Smooth muscle cell (in vitro differentiated cells): ENCODE data around the gene ERBB4. TPM values are rescaled to one million over a fixed set of nuclear protein-coding genes. Genes with fewer than 3 reads are reported as not detected.

Source experiments
- DNase-seq: peaks from one replicate; lab custom pipeline; 2025; ENCODE audit not compliant: unreplicated experiment; lab: John Stamatoyannopoulos, UW
- H2AFZ ChIP-seq: fragments of 200-600 bp; sonication (generic); 2 replicates; pipeline ENCODE4 v1.6.0; 2016; ENCODE audit warnings: antibody characterized with exemption, low read depth, mild to moderate bottlenecking
- H3F3A ChIP-seq: fragments of 200-600 bp; sonication (generic); 2 replicates; pipeline ENCODE4 v1.6.0; 2017; ENCODE audit warnings: antibody characterized with exemption, low read depth
- H3K27ac ChIP-seq: fragments of 200-600 bp; sonication (generic); 2 replicates; pipeline ENCODE4 v1.5.1; 2016; ENCODE audit warnings: low read depth, mild to moderate bottlenecking
- H3K27me3 ChIP-seq: fragments of 200-600 bp; sonication (generic); 2 replicates; pipeline ENCODE4 v1.6.1; 2016; ENCODE audit warnings: low read depth, mild to moderate bottlenecking
- H3K36me3 ChIP-seq: fragments of 200-600 bp; sonication (generic); 2 replicates; pipeline ENCODE4 v1.5.1; 2016; ENCODE audit warnings: low read depth
- H3K4me1 ChIP-seq: fragments of 200-600 bp; sonication (generic); 2 replicates; pipeline ENCODE4 v1.5.1; 2016; ENCODE audit warnings: low read depth
- H3K4me2 ChIP-seq: fragments of 200-600 bp; sonication (generic); 2 replicates; pipeline ENCODE4 v1.6.0; 2016; ENCODE audit warnings: mild to moderate bottlenecking
- H3K4me3 ChIP-seq: fragments of 200-600 bp; sonication (generic); 2 replicates; pipeline ENCODE4 v1.5.1; 2016; ENCODE audit warnings: mild to moderate bottlenecking
- H3K79me2 ChIP-seq: fragments of 200-600 bp; sonication (generic); 2 replicates; pipeline ENCODE4 v1.6.0; 2016; ENCODE audit warnings: low read depth, mild to moderate bottlenecking
- H3K9ac ChIP-seq: fragments of 200-600 bp; sonication (generic); 2 replicates; pipeline ENCODE4 v1.6.0; 2016; ENCODE audit warnings: low read depth
- H3K9me3 ChIP-seq: fragments of 200-600 bp; sonication (generic); replicated peaks from 2 replicates; pipeline ENCODE4 v1.5.1; 2016; ENCODE audit warnings: low read depth
- H4K20me1 ChIP-seq: fragments of 200-600 bp; sonication (generic); 2 replicates; pipeline ENCODE4 v1.6.0; 2016; ENCODE audit warnings: low read depth
- WGBS: methylation state at CpG from one replicate; pipeline ENCODE4 v1.1.7; 2016; ENCODE audit warnings: low lambda C conversion rate; 5-methylcytosine and 5-hydroxymethylcytosine counted together
- polyA plus RNA-seq: library from polyadenylated mRNA; unstranded; fragments of >200 nt; fragmentation: Nextera tagmentation; extraction: Ambion mirVana; gene quantifications from 2 replicates; pipeline ENCODE4 v1.2.1, GENCODE V29; 2016
- total RNA-seq: library from RNA; depleted of rRNA; stranded (reverse); fragments of >200 nt; gene quantifications from 2 replicates; pipeline ENCODE4 v1.2.3, GENCODE V29; 2014
- TF ChIP-seq, protein P1 (sequence below): fragments of 200-600 bp; sonication (generic); IDR thresholded peaks from 2 replicates; pipeline ENCODE4 v1.5.1; 2017; ENCODE audit warnings: borderline replicate concordance, mild to moderate bottlenecking, antibody characterized with exemption; ENCODE audit not compliant: insufficient read depth, poor library complexity, severe bottlenecking

Gene ERBB4
- total and polyA plus RNA-seq, 2 experiments from 2014 or later, result 0.67 TPM; not detected in 1

GRCh38 chr2:211822686-211823335, 715.8 kb downstream of the ERBB4 start:
- Histone ChIP-seq H4K20me1 (no peaks in the 10 kb centered on the region), H3K9ac (no peak overlapping the region), H3K27me3 (no peaks in the 10 kb centered on the region), H2AFZ (no peak overlapping the region), H3K27ac (no peak overlapping the region), H3K79me2 (no peaks in the 10 kb centered on the region), H3K4me3 (no peak overlapping the region), H3F3A (no peaks in the 10 kb centered on the region), H3K9me3 (no peaks in the 10 kb centered on the region), H3K4me2 (no peak overlapping the region), H3K36me3 (no peaks in the 10 kb centered on the region), H3K4me1 (no peaks in the 10 kb centered on the region)
- TF ChIP-seq, protein P1, sequence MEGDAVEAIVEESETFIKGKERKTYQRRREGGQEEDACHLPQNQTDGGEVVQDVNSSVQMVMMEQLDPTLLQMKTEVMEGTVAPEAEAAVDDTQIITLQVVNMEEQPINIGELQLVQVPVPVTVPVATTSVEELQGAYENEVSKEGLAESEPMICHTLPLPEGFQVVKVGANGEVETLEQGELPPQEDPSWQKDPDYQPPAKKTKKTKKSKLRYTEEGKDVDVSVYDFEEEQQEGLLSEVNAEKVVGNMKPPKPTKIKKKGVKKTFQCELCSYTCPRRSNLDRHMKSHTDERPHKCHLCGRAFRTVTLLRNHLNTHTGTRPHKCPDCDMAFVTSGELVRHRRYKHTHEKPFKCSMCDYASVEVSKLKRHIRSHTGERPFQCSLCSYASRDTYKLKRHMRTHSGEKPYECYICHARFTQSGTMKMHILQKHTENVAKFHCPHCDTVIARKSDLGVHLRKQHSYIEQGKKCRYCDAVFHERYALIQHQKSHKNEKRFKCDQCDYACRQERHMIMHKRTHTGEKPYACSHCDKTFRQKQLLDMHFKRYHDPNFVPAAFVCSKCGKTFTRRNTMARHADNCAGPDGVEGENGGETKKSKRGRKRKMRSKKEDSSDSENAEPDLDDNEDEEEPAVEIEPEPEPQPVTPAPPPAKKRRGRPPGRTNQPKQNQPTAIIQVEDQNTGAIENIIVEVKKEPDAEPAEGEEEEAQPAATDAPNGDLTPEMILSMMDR, result no peak
- whole genome bisulfite sequencing, result 86% methylated on average over 3 of the region's 3 CpGs
- DNase-seq, result no peak

DNA sequence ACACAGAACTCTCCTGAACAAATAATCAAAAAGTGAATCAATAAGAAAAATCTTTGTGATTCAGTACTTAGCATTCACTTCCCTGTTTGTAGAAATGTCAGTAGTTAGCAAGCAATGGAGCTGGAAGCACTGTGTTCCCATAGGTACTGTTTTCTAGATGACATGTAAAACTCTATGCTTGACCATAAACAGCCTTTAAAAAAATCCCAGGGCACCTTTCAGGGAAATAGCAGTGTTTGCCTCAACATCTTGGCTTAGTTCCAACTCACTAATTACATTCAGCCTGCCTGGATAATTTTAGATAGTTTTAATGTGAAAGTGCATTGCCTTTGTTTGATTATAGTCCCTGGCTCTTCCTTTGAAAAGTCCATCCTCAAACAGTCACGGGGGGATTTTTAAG, 721.8 kb downstream of the ERBB4 start:
- Histone ChIP-seq H3K4me2 (no peak overlapping the region), H3F3A (no peaks in the 10 kb centered on the region), H3K4me1 (no peaks in the 10 kb centered on the region), H3K9ac (no peak overlapping the region), H2AFZ (no peak overlapping the region), H4K20me1 (no peaks in the 10 kb centered on the region), H3K36me3 (no peaks in the 10 kb centered on the region), H3K27me3 (no peaks in the 10 kb centered on the region), H3K79me2 (no peaks in the 10 kb centered on the region), H3K4me3 (no peak overlapping the region), H3K9me3 (no peaks in the 10 kb centered on the region), H3K27ac (no peak overlapping the region)
- TF ChIP-seq, protein P1, result no peak
- 89% methylated on average over 1 of the region's 1 CpG for WGBS
- no peak for DNase-seq

GRCh38 chr2:211812587-211812986, 726.0 kb downstream of the ERBB4 start:
- 78% methylated on average over 4 of the region's 4 CpGs for WGBS
- no peaks in the 10 kb centered on the region for H3K79me2 ChIP-seq
- no peaks in the 10 kb centered on the region for H3K4me1 ChIP-seq
- H4K20me1 ChIP-seq, result no peaks in the 10 kb centered on the region
- TF ChIP-seq, protein P1, result no peak
- H3K4me2 ChIP-seq, result no peak overlapping the region
- H3K9ac ChIP-seq, result no peak overlapping the region
- no peaks in the 10 kb centered on the region for H3K9me3 ChIP-seq
- no peak overlapping the region for H3K4me3 ChIP-seq
- no peak overlapping the region for H3K27ac ChIP-seq
- H3K36me3 ChIP-seq, result no peaks in the 10 kb centered on the region
- no peak overlapping the region for H2AFZ ChIP-seq
- H3K27me3 ChIP-seq, result no peaks in the 10 kb centered on the region
- no peaks in the 10 kb centered on the region for H3F3A ChIP-seq
- no peak for DNase-seq

DNA sequence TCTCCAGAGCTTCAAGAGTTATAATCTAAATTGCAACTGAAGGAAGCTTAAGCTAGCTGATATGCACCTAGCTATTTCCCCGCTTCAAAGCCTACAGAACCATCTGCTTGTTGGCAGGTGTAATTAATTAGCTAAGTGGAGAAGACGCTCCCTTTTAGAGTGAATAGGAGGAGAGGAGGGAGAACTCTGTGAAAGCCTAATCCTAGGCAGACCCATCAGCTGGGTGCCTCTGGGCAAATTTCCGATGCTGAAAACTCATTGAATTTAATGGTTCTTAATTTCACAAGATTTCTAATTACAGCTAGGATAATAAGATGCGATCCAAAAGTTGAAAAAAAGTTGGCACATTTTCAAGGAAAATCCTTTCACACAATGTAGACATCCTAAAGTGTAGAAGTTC, 735.9 kb downstream of the ERBB4 start:
- 95% methylated on average over 4 of the region's 4 CpGs for WGBS

More for the DNA sequence above, 735.9 kb downstream of the ERBB4 start:
- Histone ChIP-seq H3K9me3 (no peaks in the 10 kb centered on the region), H3K4me2 (no peak overlapping the region), H3K79me2 (no peaks in the 10 kb centered on the region), H2AFZ (no peak overlapping the region), H3F3A (no peaks in the 10 kb centered on the region), H3K27me3 (no peaks in the 10 kb centered on the region), H3K27ac (no peak overlapping the region), H3K36me3 (no peaks in the 10 kb centered on the region), H3K4me1 (no peaks in the 10 kb centered on the region), H4K20me1 (no peaks in the 10 kb centered on the region), H3K4me3 (no peak overlapping the region), H3K9ac (no peak overlapping the region)
- TF ChIP-seq, protein P1, result no peak
- DNase-seq, result no peak
